ENCODE results near the gene CABLES2. TPM values are rescaled to one million over a fixed set of nuclear protein-coding genes. Genes with fewer than 3 reads are reported as not detected.
A peak's percentile ranks its signal among the peaks of the same experiment; 100 is the strongest.

Gene CABLES2
- total RNA-seq, 1 donor from 2014 or later = 0.43 TPM

GRCh38 chr20:62368392-62368975 is 38.6 kb downstream of the CABLES2 start:
- Histone ChIP-seq H3K9me3 (no peaks in the 10 kb centered on the region), H3K27me3 (no peaks in the 10 kb centered on the region), H3K27ac (peak overlapping the region; percentile 78 to 98), H3K4me1 (peaks cover 40 to 71% of the 10 kb centered on the region in 2 donors), H3K4me3 (peak overlapping the region; percentile 94 to 98), H3K36me3 (no peaks in the 10 kb centered on the region)
- no peak for DNase-seq (ENCODE audit: low spot score in 2 of 2)
- no peak for TF ChIP-seq CTCF (IDR thresholded peaks at IDR 0.05)
- intact Hi-C loops (cut with DNase I) = loop anchor here (2.0 kb wide), 1 partner anchor 14 kb away; no protein-coding TSS in a partner anchor

GRCh38 chr20:62367633-62368391 is 39.3 kb downstream of the CABLES2 start:
- Histone ChIP-seq H3K36me3 (no peaks in the 10 kb centered on the region), H3K27ac (peak overlapping the region; percentile 78 to 98), H3K27me3 (no peaks in the 10 kb centered on the region), H3K4me1 (peaks cover 42 to 77% of the 10 kb centered on the region in 2 donors), H3K4me3 (peak overlapping the region; percentile 94 to 98), H3K9me3 (no peaks in the 10 kb centered on the region)
- no peak for DNase-seq (ENCODE audit: low spot score in 2 of 2)
- intact Hi-C loops (cut with DNase I) = loop anchor here (2.0 kb wide), 1 partner anchor 13 kb away; no protein-coding TSS in a partner anchor
- no peak for TF ChIP-seq CTCF (IDR thresholded peaks at IDR 0.05)

GRCh38 chr20:62367136-62367632 is 39.9 kb downstream of the CABLES2 start, which contains the start of gene LAMA5:
LAMA5 (minus strand) TSS chr20:62367312; CDS start chr20:62367245, 67 bp downstream.
- H3K4me1 ChIP-seq = peaks cover 45 to 76% of the 10 kb centered on the region in 2 donors
- H3K27me3 ChIP-seq = no peaks in the 10 kb centered on the region
- no peak for DNase-seq (ENCODE audit: low spot score in 2 of 2)
- H3K4me3 ChIP-seq = peak within 1 kb of the TSS; percentile 94 to 98
- peak within 1 kb of the TSS; percentile 91 to 98 for H3K27ac ChIP-seq
- no peak for TF ChIP-seq CTCF (IDR thresholded peaks at IDR 0.05)
- H3K9me3 ChIP-seq = no peaks in the 10 kb centered on the region
- intact Hi-C loops (cut with DNase I) = no loop called here
- peaks cover 0 to under 1% of the 10 kb centered on the region in 2 donors for H3K36me3 ChIP-seq

GRCh38 chr20:62366370-62367135 is 40.5 kb downstream of the CABLES2 start:
- Histone ChIP-seq H3K27ac (peak overlapping the region; percentile 91 to 98), H3K4me3 (peak overlapping the region; percentile 94 to 98), H3K4me1 (peaks cover 48 to 76% of the 10 kb centered on the region in 2 donors), H3K9me3 (no peaks in the 10 kb centered on the region), H3K27me3 (no peaks in the 10 kb centered on the region), H3K36me3 (peaks cover 0 to 5% of the 10 kb centered on the region in 2 donors)
- TF ChIP-seq CTCF (IDR thresholded peaks at IDR 0.05) = no peak
- DNase-seq (ENCODE audit: low spot score in 2 of 2) = no peak
- intact Hi-C loops (cut with DNase I) = no loop called here

GRCh38 chr20:62365814-62366369 is 41.2 kb downstream of the CABLES2 start:
- TF ChIP-seq CTCF (IDR thresholded peaks at IDR 0.05) = no peak
- peak overlapping the region; percentile 91 to 98 for H3K27ac ChIP-seq
- intact Hi-C loops (cut with DNase I) = no loop called here
- H3K4me3 ChIP-seq = peak overlapping the region; percentile 94 to 98
- peaks cover 0 to 8% of the 10 kb centered on the region in 2 donors for H3K36me3 ChIP-seq
- no peaks in the 10 kb centered on the region for H3K27me3 ChIP-seq
- no peaks in the 10 kb centered on the region for H3K9me3 ChIP-seq
- peaks cover 49 to 76% of the 10 kb centered on the region in 2 donors for H3K4me1 ChIP-seq
- DNase-seq (ENCODE audit: low spot score in 2 of 2) = no peak

All from ascending aorta (tissue), 2 donors.